ENCODE measurements around the gene HTR1D. TPM values are rescaled to one million over a fixed set of nuclear protein-coding genes. Genes with fewer than 3 reads are reported as not detected.

Gene HTR1D
- total RNA-seq, 1 donor: 0.86 TPM

DNA sequence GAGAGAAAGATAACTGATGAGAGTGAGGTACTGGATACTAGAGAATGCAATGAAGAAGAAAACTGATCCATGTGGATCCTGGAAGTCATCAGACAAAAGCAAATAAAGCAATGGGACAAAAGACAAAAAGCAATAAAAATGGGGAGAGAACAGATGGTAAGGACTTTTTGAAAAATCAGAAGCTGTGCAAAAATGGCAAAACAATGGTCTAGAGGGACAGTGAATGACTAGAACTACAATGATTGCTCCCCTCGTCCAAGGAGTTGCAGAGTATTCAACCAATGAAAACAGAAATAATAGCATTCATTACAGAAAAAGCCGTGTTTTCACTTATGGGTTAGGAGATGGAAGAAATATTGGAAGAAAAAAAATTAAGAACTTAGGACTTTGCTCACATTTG is 67.2 kb downstream of the HTR1D start:
- TF ChIP-seq, protein P1, sequence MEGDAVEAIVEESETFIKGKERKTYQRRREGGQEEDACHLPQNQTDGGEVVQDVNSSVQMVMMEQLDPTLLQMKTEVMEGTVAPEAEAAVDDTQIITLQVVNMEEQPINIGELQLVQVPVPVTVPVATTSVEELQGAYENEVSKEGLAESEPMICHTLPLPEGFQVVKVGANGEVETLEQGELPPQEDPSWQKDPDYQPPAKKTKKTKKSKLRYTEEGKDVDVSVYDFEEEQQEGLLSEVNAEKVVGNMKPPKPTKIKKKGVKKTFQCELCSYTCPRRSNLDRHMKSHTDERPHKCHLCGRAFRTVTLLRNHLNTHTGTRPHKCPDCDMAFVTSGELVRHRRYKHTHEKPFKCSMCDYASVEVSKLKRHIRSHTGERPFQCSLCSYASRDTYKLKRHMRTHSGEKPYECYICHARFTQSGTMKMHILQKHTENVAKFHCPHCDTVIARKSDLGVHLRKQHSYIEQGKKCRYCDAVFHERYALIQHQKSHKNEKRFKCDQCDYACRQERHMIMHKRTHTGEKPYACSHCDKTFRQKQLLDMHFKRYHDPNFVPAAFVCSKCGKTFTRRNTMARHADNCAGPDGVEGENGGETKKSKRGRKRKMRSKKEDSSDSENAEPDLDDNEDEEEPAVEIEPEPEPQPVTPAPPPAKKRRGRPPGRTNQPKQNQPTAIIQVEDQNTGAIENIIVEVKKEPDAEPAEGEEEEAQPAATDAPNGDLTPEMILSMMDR (IDR thresholded peaks at IDR 0.05; ENCODE audit: insufficient read depth, low read depth, low read length): no peak
- H3K4me3 ChIP-seq (ENCODE audit: low read depth, low read length): no peak overlapping the region
- no peak for DNase-seq (ENCODE audit: low read depth)

DNA sequence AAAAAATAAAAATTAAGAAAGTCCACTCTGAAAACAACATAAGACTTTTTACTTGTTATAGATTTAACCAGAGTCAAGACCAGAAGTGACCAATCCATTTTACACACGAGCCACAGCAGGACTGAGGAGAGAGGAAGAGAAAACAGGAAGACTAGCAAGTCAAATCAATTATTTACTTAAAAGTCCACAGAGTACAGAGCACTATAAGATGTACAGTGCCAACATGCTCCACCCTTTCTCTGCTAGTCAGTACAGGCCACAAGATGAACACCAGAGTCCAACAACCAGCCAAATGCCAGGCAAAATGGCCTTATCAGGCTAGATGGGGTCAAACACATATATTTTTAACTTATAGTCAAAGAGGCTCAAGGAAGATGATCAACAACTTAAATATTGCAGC is 68.2 kb downstream of the HTR1D start:
- H3K4me3 ChIP-seq (ENCODE audit: low read depth, low read length): no peak overlapping the region
- TF ChIP-seq, protein P1 (IDR thresholded peaks at IDR 0.05; ENCODE audit: insufficient read depth, low read depth, low read length): no peak
- DNase-seq (ENCODE audit: low read depth): no peak

DNA sequence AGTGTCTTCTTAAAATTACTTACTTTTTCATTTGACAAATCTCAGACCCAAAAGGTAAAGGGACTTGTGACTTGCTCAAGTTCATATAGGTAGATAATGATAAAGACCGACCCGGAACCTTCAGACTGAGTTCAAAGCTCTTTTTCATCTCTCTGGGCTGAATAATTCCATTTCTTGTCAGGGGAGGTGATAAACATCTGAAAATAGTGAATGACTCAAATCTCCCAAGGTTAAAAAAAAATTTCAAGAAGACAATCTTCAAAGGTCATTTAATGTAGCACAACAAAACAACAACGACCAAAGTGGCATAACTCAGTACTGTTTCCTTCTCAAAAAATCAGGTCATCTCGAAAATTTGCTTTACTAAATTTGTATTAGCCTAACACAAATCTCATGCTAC is 69.2 kb downstream of the HTR1D start:
- TF ChIP-seq, protein P1 (IDR thresholded peaks at IDR 0.05; ENCODE audit: insufficient read depth, low read depth, low read length): no peak
- no peak overlapping the region for H3K4me3 ChIP-seq (ENCODE audit: low read depth, low read length)
- DNase-seq (ENCODE audit: low read depth): no peak

Small RNAs within 50 kb of the gene (small RNA-seq; reads per million reads assigned to genes)
- gene RNU6-135P (not detected), gene RNU6-514P (not detected)

Other genes starting within 250 kb of the HTR1D start
- not detected in 2 replicates for gene LACTBL1, start 244.6 kb downstream of the HTR1D start, total RNA-seq
- not detected in 2 replicates for gene TEX46, start 201.7 kb downstream of the HTR1D start, total RNA-seq
- 108 and 123 TPM in 2 replicates for gene KDM1A, start 198.0 kb downstream of the HTR1D start, total RNA-seq
- gene LUZP1, start 48.6 kb downstream of the HTR1D start, total RNA-seq: 44.1 and 55.3 TPM in 2 replicates
- 80.5 and 119 TPM in 2 replicates for gene HNRNPR, start 126.8 kb upstream of the HTR1D start, total RNA-seq
- 19.6 and 24.6 TPM in 2 replicates for gene ZNF436, start 152.3 kb upstream of the HTR1D start, total RNA-seq
- 8.6 and 11.3 TPM in 2 replicates for gene TCEA3, start 207.2 kb upstream of the HTR1D start, total RNA-seq

Data from fibroblast of villous mesenchyme (primary cell).